OCI-LY7 (cell line): Measurements from ENCODE around the gene SEMA3F. TPM values are rescaled to one million over a fixed set of nuclear protein-coding genes. Genes with fewer than 3 reads are reported as not detected.

ENCODE experiments used
- BruUV-seq: library from RNA; stranded (reverse); fragments of 400-500 nt; replicated peaks from 2 replicates; lab custom pipeline; 2021; lab: Mats Ljungman, UMichigan
- CTCF ChIA-PET: fragments of 300-600 bp; sonication (Branson Sonifier 250); formaldehyde crosslinking; loops from one replicate; lab custom pipeline; 2022; ENCODE audit warnings: antibody characterized with exemption; ENCODE audit not compliant: unreplicated experiment; lab: Charles Lee
- POLR2A ChIA-PET: fragments of 300-600 bp; sonication (Branson Sonifier 250); formaldehyde crosslinking; loops from one replicate; lab custom pipeline; 2022; ENCODE audit warnings: antibody characterized with exemption; lab: Charles Lee
- DNase-seq: peaks from one replicate; pipeline ENCODE4 v3.0.0-alpha.2; 2015; ENCODE audit warnings: low spot score
- H2AFZ ChIP-seq: fragments of 200-600 bp; sonication (generic), shearing (Covaris generic); 2 replicates; pipeline ENCODE4 v1.6.1; 2014; ENCODE audit warnings: mild to moderate bottlenecking, antibody characterized with exemption, low read length, moderate library complexity
- H3K27ac ChIP-seq: fragments of 200-600 bp; sonication (generic); 2 replicates; pipeline ENCODE4 v1.5.1; 2014; ENCODE audit warnings: mixed run types, low read depth, mild to moderate bottlenecking, moderate library complexity, low read length, inconsistent platforms; ENCODE audit not compliant: poor library complexity, severe bottlenecking
- H3K36me3 ChIP-seq: fragments of 200-600 bp; sonication (generic); 2 replicates; pipeline ENCODE4 v1.6.1; 2014; ENCODE audit warnings: mild to moderate bottlenecking, antibody characterized with exemption, low read length, moderate library complexity, mixed read lengths; ENCODE audit not compliant: insufficient read depth
- H3K4me1 ChIP-seq: fragments of 200-600 bp; sonication (generic); 2 replicates; pipeline ENCODE4 v1.5.1; 2014; ENCODE audit warnings: mild to moderate bottlenecking, low read length; ENCODE audit not compliant: insufficient read depth, poor library complexity, severe bottlenecking
- H3K4me2 ChIP-seq: fragments of 200-600 bp; sonication (generic); 2 replicates; pipeline ENCODE4 v1.6.1; 2014; ENCODE audit warnings: mild to moderate bottlenecking, low read length
- H3K4me3 ChIP-seq: fragments of 200-600 bp; sonication (generic); 2 replicates; pipeline ENCODE4 v1.5.1; 2014; ENCODE audit warnings: mild to moderate bottlenecking, low read depth, low read length; ENCODE audit not compliant: poor library complexity, severe bottlenecking
- H3K79me2 ChIP-seq: fragments of 200-600 bp; sonication (generic); 2 replicates; pipeline ENCODE4 v1.6.1; 2016; ENCODE audit warnings: low read depth, mild to moderate bottlenecking, low read length, moderate library complexity, mixed read lengths; ENCODE audit not compliant: insufficient read depth
- H3K9me2 ChIP-seq: fragments of 200-600 bp; sonication (generic); 2 replicates; pipeline ENCODE4 v1.6.1; 2016; ENCODE audit warnings: mild to moderate bottlenecking, low read length, mixed read lengths; ENCODE audit not compliant: insufficient read depth
- H3K9me3 ChIP-seq: fragments of 200-600 bp; sonication (generic); 2 replicates; pipeline ENCODE4 v1.6.1; 2014; ENCODE audit warnings: mild to moderate bottlenecking, mixed run types, low read length, mixed read lengths
- H4K20me1 ChIP-seq: fragments of 200-600 bp; sonication (generic); 2 replicates; pipeline ENCODE4 v1.6.1; 2014; ENCODE audit warnings: mild to moderate bottlenecking, antibody characterized with exemption, low read length, moderate library complexity, mixed read lengths; ENCODE audit not compliant: insufficient read depth
- EZH2phosphoT487 ChIP-seq: fragments of 200-600 bp; sonication (generic); IDR thresholded peaks from 2 replicates; pipeline ENCODE4 v1.6.1; 2018; ENCODE audit warnings: low read depth, borderline replicate concordance, mild to moderate bottlenecking, mixed run types, antibody characterized with exemption, low read length, moderate library complexity, mixed read lengths
- intact Hi-C: fragments of 100-400 bp; cut with micrococcal nuclease; formaldehyde crosslinking; loops from one replicate; pipeline ENCODE4 v1.10.0; 2022; ENCODE audit not compliant: unreplicated experiment
- total RNA-seq, 2 experiments: library from RNA; depleted of rRNA in 1 of 2; stranded (reverse); fragments of >200 nt in 1 of 2; shearing (Covaris generic) in 1 of 2; gene quantifications; 2 replicates each; pipeline ENCODE4 v1.2.3, GENCODE V29; 2014 to 2022
- TF ChIP-seq, protein P1 (sequence below): fragments of 200-600 bp; sonication (generic); conservative IDR thresholded peaks from 2 replicates; pipeline ENCODE4 v1.5.1; 2014; ENCODE audit warnings: mild to moderate bottlenecking, antibody characterized with exemption, low read length, moderate library complexity, mixed read lengths

Gene SEMA3F
- total RNA-seq, 2 experiments from 2014 or later: 0.84 TPM; not detected in 1

DNA sequence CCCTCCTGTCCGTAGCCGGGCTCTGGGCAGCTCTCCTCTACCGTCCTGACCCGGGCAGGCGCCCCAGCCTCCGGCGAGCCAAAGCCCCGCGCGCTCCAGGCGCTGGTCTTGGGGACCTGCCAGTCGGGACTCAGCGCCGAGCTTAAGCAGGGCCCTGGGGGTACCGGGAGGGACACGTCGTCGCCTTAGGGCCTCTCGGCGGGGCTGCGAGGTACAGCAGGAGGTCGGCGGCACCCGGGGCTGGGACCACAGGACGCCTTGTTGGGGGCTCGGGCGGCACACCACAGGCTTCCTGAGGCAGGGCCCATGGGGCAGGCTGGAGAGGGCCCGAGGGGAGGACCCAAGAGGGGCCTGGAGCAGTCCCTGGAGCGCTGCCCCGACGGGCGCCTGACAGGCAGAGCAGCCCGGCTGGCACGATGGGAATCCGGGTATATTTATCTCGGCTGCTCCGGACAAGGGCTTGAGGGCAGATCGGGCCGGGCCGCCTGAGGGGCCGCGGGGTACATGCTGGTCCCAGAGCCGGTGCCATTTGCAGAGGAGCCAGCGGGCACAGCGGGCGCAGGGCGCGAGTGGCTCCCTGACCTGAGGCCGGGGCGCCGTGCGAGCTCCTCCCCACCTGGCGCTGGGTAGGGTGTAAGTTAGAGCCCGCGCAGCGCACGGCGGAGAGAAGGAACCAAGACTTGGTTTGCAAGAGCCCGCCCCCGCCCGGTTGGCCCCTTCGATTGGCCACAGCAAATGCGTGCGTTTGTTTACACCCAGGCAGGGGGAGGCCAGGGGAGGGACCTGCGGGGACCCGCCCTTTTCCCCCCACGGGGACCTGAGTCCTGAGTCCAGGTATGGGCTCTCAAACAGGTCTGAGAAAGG lies 50.5 kb downstream of the SEMA3F start:
- Histone ChIP-seq H2AFZ (no peak overlapping the region), H3K4me3 (no peak overlapping the region), H4K20me1 (no peaks in the 10 kb centered on the region), H3K9me2 (no peaks in the 10 kb centered on the region), H3K36me3 (no peaks in the 10 kb centered on the region), H3K4me1 (no peaks in the 10 kb centered on the region), H3K79me2 (no peaks in the 10 kb centered on the region), H3K9me3 (no peaks in the 10 kb centered on the region), H3K27ac (no peak overlapping the region), H3K4me2 (no peak overlapping the region)
- BruUV-seq: no TSS peak
- CTCF ChIA-PET: no interaction called here
- intact Hi-C loops: no loop called here
- POLR2A ChIA-PET: no interaction called here
- DNase-seq: no peak
- TF ChIP-seq EZH2phosphoT487: peak; percentile 78; the same call in 1 of the 2 replicates
- TF ChIP-seq, protein P1, sequence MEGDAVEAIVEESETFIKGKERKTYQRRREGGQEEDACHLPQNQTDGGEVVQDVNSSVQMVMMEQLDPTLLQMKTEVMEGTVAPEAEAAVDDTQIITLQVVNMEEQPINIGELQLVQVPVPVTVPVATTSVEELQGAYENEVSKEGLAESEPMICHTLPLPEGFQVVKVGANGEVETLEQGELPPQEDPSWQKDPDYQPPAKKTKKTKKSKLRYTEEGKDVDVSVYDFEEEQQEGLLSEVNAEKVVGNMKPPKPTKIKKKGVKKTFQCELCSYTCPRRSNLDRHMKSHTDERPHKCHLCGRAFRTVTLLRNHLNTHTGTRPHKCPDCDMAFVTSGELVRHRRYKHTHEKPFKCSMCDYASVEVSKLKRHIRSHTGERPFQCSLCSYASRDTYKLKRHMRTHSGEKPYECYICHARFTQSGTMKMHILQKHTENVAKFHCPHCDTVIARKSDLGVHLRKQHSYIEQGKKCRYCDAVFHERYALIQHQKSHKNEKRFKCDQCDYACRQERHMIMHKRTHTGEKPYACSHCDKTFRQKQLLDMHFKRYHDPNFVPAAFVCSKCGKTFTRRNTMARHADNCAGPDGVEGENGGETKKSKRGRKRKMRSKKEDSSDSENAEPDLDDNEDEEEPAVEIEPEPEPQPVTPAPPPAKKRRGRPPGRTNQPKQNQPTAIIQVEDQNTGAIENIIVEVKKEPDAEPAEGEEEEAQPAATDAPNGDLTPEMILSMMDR: no peak

- no peak overlapping the region for H3K4me2 ChIP-seq
Measured at GRCh38 chr3:50207359-50208042, 52.4 kb downstream of the SEMA3F start.

More at GRCh38 chr3:50207359-50208042, 52.4 kb downstream of the SEMA3F start:
- CTCF ChIA-PET: no interaction called here
- Histone ChIP-seq H3K9me2 (no peaks in the 10 kb centered on the region), H3K4me3 (no peak overlapping the region), H3K79me2 (no peaks in the 10 kb centered on the region), H4K20me1 (no peaks in the 10 kb centered on the region), H2AFZ (no peak overlapping the region), H3K9me3 (no peaks in the 10 kb centered on the region), H3K27ac (no peak overlapping the region), H3K36me3 (no peaks in the 10 kb centered on the region), H3K4me1 (no peaks in the 10 kb centered on the region)
- intact Hi-C loops: no loop called here
- no peak for DNase-seq
- no peak for TF ChIP-seq EZH2phosphoT487
- TF ChIP-seq, protein P1: no peak
- no TSS peak for BruUV-seq
- POLR2A ChIA-PET: interaction anchor here (1.0 kb wide), 1 partner anchor 20 kb away, joined by 3 read pairs; no protein-coding TSS in a partner anchor
